A673 (cell line): ENCODE measurements around the gene ARL10.

Experiments
- CTCF ChIP-seq: fragments of 300-800, 200-600 bp; sonication (generic); conservative IDR thresholded peaks from 2 replicates; pipeline ENCODE4 v1.5.1; 2017; ENCODE audit warnings: low read depth, mild to moderate bottlenecking, antibody characterized with exemption, low read length, moderate library complexity, mixed read lengths
- EZH2 ChIP-seq: fragments of 200-600 bp; sonication (generic); IDR thresholded peaks from 2 replicates; pipeline ENCODE4 v1.6.1; 2017; ENCODE audit warnings: borderline replicate concordance, low read depth, mild to moderate bottlenecking, mixed read lengths, antibody characterized with exemption, low read length; ENCODE audit not compliant: poor library complexity, severe bottlenecking

DNA sequence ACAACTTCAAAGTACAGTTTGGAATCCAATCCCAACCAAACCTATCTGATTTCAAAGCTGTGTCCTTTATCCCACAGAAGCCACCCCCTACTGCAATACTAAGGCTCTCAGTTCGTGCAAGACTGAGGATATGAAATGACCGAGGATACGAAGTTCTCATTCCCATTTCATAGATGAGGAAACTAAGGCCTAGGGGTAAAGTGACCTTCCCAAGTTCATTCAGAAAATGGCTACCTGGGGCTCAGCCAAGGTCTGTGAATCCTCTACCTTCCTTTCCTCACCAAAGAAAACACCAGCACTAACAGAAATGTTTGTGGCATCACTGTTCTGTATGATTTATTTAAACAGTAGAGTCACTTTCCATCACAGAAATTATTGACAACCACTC, 9.1 kb upstream of the ARL10 start:
- TF ChIP-seq CTCF (no peak), EZH2 (no peak)
